HL-60 (cell line): ENCODE measurements around the gene SGCA.

Experiments used
- POLR2AphosphoS5 ChIP-seq: IDR thresholded peaks from 2 replicates; pipeline ENCODE4 v1.6.1; 2012; ENCODE audit warnings: low read depth
- TF ChIP-seq, protein P1 (sequence below): IDR thresholded peaks from one replicate; pipeline ENCODE4 v1.5.1; 2011; ENCODE audit warnings: low read length, control low read depth, inconsistent platforms; ENCODE audit not compliant: insufficient read depth
- TF ChIP-seq, protein P2 (sequence below): IDR thresholded peaks from 2 replicates; pipeline ENCODE4 v1.6.1; 2012; ENCODE audit warnings: low read depth; ENCODE audit not compliant: insufficient replicate concordance

DNA sequence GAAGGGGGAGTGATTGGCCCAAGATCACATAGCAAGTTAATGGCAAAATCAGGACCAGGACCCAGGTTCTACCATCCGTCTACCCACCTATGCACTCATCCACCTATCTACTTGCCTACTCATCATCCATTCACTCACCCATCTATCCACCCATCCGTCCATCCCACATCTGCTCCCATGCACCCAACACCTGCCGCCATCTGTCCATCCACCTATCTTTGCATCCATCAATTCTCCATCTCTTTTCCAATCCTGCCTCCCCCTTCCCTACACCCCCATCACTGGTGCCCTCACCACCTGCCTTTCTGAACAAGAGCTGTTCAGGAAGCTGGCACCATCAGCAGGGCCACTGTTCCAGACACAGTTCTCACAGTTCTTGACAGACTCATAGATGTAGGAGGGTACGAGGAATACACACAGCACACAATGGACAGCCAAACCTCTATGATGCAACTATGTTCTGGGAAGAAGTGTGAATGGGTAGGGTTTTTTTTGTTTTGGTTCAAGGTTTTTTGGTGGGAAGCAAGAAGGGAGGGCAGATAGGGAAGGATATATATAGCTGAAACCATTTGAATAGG is 40.3 kb upstream of the SGCA start:
- TF ChIP-seq, protein P1, sequence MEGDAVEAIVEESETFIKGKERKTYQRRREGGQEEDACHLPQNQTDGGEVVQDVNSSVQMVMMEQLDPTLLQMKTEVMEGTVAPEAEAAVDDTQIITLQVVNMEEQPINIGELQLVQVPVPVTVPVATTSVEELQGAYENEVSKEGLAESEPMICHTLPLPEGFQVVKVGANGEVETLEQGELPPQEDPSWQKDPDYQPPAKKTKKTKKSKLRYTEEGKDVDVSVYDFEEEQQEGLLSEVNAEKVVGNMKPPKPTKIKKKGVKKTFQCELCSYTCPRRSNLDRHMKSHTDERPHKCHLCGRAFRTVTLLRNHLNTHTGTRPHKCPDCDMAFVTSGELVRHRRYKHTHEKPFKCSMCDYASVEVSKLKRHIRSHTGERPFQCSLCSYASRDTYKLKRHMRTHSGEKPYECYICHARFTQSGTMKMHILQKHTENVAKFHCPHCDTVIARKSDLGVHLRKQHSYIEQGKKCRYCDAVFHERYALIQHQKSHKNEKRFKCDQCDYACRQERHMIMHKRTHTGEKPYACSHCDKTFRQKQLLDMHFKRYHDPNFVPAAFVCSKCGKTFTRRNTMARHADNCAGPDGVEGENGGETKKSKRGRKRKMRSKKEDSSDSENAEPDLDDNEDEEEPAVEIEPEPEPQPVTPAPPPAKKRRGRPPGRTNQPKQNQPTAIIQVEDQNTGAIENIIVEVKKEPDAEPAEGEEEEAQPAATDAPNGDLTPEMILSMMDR: no peak
- no peak for TF ChIP-seq POLR2AphosphoS5
- TF ChIP-seq, protein P2, sequence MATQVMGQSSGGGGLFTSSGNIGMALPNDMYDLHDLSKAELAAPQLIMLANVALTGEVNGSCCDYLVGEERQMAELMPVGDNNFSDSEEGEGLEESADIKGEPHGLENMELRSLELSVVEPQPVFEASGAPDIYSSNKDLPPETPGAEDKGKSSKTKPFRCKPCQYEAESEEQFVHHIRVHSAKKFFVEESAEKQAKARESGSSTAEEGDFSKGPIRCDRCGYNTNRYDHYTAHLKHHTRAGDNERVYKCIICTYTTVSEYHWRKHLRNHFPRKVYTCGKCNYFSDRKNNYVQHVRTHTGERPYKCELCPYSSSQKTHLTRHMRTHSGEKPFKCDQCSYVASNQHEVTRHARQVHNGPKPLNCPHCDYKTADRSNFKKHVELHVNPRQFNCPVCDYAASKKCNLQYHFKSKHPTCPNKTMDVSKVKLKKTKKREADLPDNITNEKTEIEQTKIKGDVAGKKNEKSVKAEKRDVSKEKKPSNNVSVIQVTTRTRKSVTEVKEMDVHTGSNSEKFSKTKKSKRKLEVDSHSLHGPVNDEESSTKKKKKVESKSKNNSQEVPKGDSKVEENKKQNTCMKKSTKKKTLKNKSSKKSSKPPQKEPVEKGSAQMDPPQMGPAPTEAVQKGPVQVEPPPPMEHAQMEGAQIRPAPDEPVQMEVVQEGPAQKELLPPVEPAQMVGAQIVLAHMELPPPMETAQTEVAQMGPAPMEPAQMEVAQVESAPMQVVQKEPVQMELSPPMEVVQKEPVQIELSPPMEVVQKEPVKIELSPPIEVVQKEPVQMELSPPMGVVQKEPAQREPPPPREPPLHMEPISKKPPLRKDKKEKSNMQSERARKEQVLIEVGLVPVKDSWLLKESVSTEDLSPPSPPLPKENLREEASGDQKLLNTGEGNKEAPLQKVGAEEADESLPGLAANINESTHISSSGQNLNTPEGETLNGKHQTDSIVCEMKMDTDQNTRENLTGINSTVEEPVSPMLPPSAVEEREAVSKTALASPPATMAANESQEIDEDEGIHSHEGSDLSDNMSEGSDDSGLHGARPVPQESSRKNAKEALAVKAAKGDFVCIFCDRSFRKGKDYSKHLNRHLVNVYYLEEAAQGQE: no peak
